ENCODE results near the gene PLEKHG3. TPM values are rescaled to one million over a fixed set of nuclear protein-coding genes. Genes with fewer than 3 reads are reported as not detected.

Gene PLEKHG3
- total and polyA plus RNA-seq, 2 of the 4 experiments (the other 2 are of a cell fraction) = 8.2 to 8.4 TPM

- H3K27ac ChIP-seq (ENCODE audit: insufficient read depth, low read length) = no peak overlapping the region
- no peak overlapping the region for H3K23ac ChIP-seq (ENCODE audit: low read depth, low read length)
Observed at GRCh38 chr14:64790478-64790877, 86.3 kb downstream of the PLEKHG3 start.

More at GRCh38 chr14:64790478-64790877, 86.3 kb downstream of the PLEKHG3 start:
- H2BK120ac ChIP-seq (ENCODE audit: low read depth, low read length) = no peak overlapping the region
- no peaks in the 10 kb centered on the region for H3K36me3 ChIP-seq (ENCODE audit: control insufficient read depth, insufficient read depth, low read length)
- no peak overlapping the region for H2BK20ac ChIP-seq (ENCODE audit: low read depth, low read length)
- no peak overlapping the region for H2BK15ac ChIP-seq (ENCODE audit: low read depth, low read length)
- BruUV-seq (replicated peaks) = no TSS peak
- 100% methylated on average over 1 of the region's 6 CpGs; no CpG with 5 or more reads in 1 of the 2 experiments for WGBS, 2 experiments (ENCODE audit: extremely low coverage in 2 of 2, insufficient read length in 1 of 2)
- no peak overlapping the region for H2AK5ac ChIP-seq (ENCODE audit: low read depth, low read length)
- DNase-seq (no peak), ATAC-seq (ENCODE audit: low read depth) (no peak)
- CTCF ChIA-PET = interaction anchor here (1.7 kb wide), 1 partner anchor 10 kb away, joined by 6 read pairs; no protein-coding TSS in a partner anchor
- H3K4me1 ChIP-seq (ENCODE audit: control insufficient read depth, insufficient read depth, low read length) = peaks cover 9% of the 10 kb centered on the region
- H3K27me3 ChIP-seq (ENCODE audit: control insufficient read depth, insufficient read depth, low read length) = peaks cover 13% of the 10 kb centered on the region
- no peak overlapping the region for H4K5ac ChIP-seq (ENCODE audit: low read depth, low read length)
- no peak overlapping the region for H3K18ac ChIP-seq (ENCODE audit: low read depth, low read length)
- no peaks in the 10 kb centered on the region for H3K9me1 ChIP-seq (ENCODE audit: insufficient read depth, low read length)
- H3K9me3 ChIP-seq (ENCODE audit: control insufficient read depth, insufficient read depth, low read length) = no peaks in the 10 kb centered on the region
- no peak overlapping the region for H3K14ac ChIP-seq (replicated peaks; ENCODE audit: low read depth, low read length)
- no peak overlapping the region for H3K4ac ChIP-seq (ENCODE audit: low read depth, low read length)
- H2AK9ac ChIP-seq (replicated peaks; ENCODE audit: low read depth, low read length, poor library complexity) = no peak overlapping the region
- H2BK5ac ChIP-seq (ENCODE audit: low read depth, low read length, poor library complexity, severe bottlenecking) = no peak overlapping the region
- POLR2A ChIA-PET (ENCODE audit: unreplicated experiment) = no interaction called here
- no peak overlapping the region for H3K4me2 ChIP-seq (ENCODE audit: low read depth, low read length)
- no peaks in the 10 kb centered on the region for H3K79me1 ChIP-seq (ENCODE audit: low read depth in 1 of 2, low read length in 2 of 2)
- dilution Hi-C loops (cut with HindIII; ENCODE audit: low sequenced_read_pairs, unreplicated experiment) = no loop called here
- H3K56ac ChIP-seq (ENCODE audit: extremely low read depth, insufficient read depth, low read length) = no peak overlapping the region
- in situ Hi-C loops (cut with MboI; ENCODE audit: low sequenced_read_pairs) = no loop called here
- peak overlapping the region; percentile 13; the same call in 1 of the 2 replicates for H4K91ac ChIP-seq (ENCODE audit: insufficient read depth, low read depth, low read length)
- intact Hi-C loops (cut with micrococcal nuclease) = no loop called here
- H3K9ac ChIP-seq (ENCODE audit: low read depth, low read length) = no peak overlapping the region
- no peak overlapping the region for H4K8ac ChIP-seq (ENCODE audit: low read depth in 2 of 2, low read length in 2 of 2)
- peak overlapping the region; percentile 24 for H2AFZ ChIP-seq (replicated peaks; ENCODE audit: low read length, poor library complexity)
- TF ChIP-seq MAFK (IDR thresholded peaks at IDR 0.05; ENCODE audit: low read depth, low read length) (no peak), NFE2L2 (IDR thresholded peaks at IDR 0.05; ENCODE audit: low read depth, low read length) (no peak), CHD1 (IDR thresholded peaks at IDR 0.05; ENCODE audit: low read depth, low read length) (no peak), RCOR1 (IDR thresholded peaks at IDR 0.05; ENCODE audit: insufficient replicate concordance, low read length) (no peak), SMC3 (IDR thresholded peaks at IDR 0.05; ENCODE audit: low read depth, low read length) (no peak), USF2 (IDR thresholded peaks at IDR 0.05; ENCODE audit: low read depth, low read length) (no peak), CEBPB (IDR thresholded peaks at IDR 0.05; ENCODE audit: low read depth, low read length) (no peak)
- no peak overlapping the region for H3K4me3 ChIP-seq (ENCODE audit: insufficient read depth, low read depth, low read length)
- no peaks in the 10 kb centered on the region for H4K20me1 ChIP-seq (ENCODE audit: insufficient read depth, low read length)
